22Rv1 (cell line): ENCODE data around the gene USP13.

Source experiments
- CTCF ChIP-seq: fragments of 450-650 bp; IDR thresholded peaks from 2 replicates; pipeline ENCODE4 v1.5.1; 2017; ENCODE audit warnings: mild to moderate bottlenecking
- ZFX ChIP-seq: fragments of 450-650 bp; IDR thresholded peaks from 2 replicates; pipeline ENCODE4 v1.6.1; 2017; ENCODE audit warnings: antibody characterized with exemption, borderline replicate concordance

GRCh38 chr3:179716226-179716625 is 63.4 kb downstream of the USP13 start:
- no peak for TF ChIP-seq CTCF
- TF ChIP-seq ZFX, result no peak
